ENCODE results near the gene ADPRHL1.

Gene ADPRHL1

DNA sequence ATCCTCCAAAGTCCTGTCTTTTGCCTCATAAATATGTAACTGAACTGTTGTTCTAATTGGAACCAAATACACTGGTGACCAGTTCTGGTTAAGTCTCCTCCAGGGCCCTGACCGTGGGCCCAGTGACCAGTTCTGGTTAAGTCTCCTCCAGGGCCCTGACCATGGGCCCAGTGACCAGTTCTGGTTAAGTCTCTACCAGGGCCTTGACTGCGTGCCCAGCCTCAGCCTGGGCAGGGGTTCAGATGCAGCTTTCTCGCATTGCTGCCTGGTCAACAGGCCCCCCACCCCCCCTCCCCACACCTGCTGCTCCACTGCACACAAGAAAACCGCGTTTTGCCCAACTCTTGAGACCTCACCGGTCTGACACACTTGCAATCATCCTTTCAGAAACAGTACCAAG is 85.5 kb downstream of the ADPRHL1 start:
- no peak overlapping the region for H3K4me2 ChIP-seq (ENCODE audit: low read length)
- H3K27me3 ChIP-seq (ENCODE audit: insufficient read depth, low read length) = peaks cover 9% of the 10 kb centered on the region; the same call in 1 of the 2 replicates
- no peaks in the 10 kb centered on the region for H4K20me1 ChIP-seq (ENCODE audit: insufficient read depth, low read length)
- no peaks in the 10 kb centered on the region for H3K4me1 ChIP-seq (ENCODE audit: insufficient read depth, low read length, severe bottlenecking)
- no peaks in the 10 kb centered on the region for H3K36me3 ChIP-seq (ENCODE audit: insufficient read depth, low read length)
- no peak overlapping the region for H3K4me3 ChIP-seq (ENCODE audit: low read depth, low read length, poor library complexity, severe bottlenecking)
- no peak overlapping the region for H2AFZ ChIP-seq (ENCODE audit: low read length)
- H3K9ac ChIP-seq (ENCODE audit: low read length) = no peak overlapping the region
- H3K79me2 ChIP-seq (ENCODE audit: insufficient read depth, low read length) = no peaks in the 10 kb centered on the region
- no peak overlapping the region for H3K27ac ChIP-seq (ENCODE audit: low read depth, low read length, poor library complexity, severe bottlenecking)
- TF ChIP-seq, protein P1, sequence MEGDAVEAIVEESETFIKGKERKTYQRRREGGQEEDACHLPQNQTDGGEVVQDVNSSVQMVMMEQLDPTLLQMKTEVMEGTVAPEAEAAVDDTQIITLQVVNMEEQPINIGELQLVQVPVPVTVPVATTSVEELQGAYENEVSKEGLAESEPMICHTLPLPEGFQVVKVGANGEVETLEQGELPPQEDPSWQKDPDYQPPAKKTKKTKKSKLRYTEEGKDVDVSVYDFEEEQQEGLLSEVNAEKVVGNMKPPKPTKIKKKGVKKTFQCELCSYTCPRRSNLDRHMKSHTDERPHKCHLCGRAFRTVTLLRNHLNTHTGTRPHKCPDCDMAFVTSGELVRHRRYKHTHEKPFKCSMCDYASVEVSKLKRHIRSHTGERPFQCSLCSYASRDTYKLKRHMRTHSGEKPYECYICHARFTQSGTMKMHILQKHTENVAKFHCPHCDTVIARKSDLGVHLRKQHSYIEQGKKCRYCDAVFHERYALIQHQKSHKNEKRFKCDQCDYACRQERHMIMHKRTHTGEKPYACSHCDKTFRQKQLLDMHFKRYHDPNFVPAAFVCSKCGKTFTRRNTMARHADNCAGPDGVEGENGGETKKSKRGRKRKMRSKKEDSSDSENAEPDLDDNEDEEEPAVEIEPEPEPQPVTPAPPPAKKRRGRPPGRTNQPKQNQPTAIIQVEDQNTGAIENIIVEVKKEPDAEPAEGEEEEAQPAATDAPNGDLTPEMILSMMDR (IDR thresholded peaks at IDR 0.05; ENCODE audit: low read length) = no peak
- TF ChIP-seq EZH2 (IDR thresholded peaks at IDR 0.05; ENCODE audit: borderline replicate concordance, low read length) = no peak
- no peaks in the 10 kb centered on the region for H3F3A ChIP-seq (ENCODE audit: insufficient read depth, low read length)
- H3K9me3 ChIP-seq (ENCODE audit: low read length) = no peaks in the 10 kb centered on the region
- no peaks in the 10 kb centered on the region for H3K9me2 ChIP-seq (ENCODE audit: low read depth, low read length)

DNA sequence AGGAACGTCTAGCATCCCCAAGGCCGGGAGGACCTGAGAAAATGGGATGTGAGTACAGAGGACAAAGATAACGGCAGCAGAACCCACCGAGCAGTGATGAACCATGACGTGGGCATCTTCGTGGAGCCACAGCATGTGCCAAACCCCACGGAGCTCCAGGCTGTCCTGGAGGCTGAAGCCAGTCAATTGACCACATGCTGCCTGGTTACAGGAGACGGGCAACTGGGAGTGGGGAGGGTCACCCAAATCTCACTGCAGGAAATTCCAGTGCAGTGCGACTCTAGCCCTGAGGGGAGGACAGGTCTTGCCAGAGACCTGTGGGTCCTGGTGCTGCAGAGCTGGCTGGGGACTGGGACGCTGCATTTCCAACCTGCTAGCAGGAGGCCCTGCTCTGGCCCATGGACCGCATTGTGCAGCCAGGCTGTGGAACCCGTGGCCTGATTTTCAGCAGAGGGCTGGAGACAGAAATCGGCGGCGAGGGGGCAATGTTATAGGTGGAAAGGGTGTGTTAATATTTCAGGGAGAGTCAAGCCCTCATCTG is 86.2 kb downstream of the ADPRHL1 start:
- TF ChIP-seq, protein P1 (IDR thresholded peaks at IDR 0.05; ENCODE audit: low read length) = no peak
- no peak for TF ChIP-seq EZH2 (IDR thresholded peaks at IDR 0.05; ENCODE audit: borderline replicate concordance, low read length)
- no peaks in the 10 kb centered on the region for H3K36me3 ChIP-seq (ENCODE audit: insufficient read depth, low read length)
- no peaks in the 10 kb centered on the region for H3K4me1 ChIP-seq (ENCODE audit: insufficient read depth, low read length, severe bottlenecking)
- no peak overlapping the region for H3K27ac ChIP-seq (ENCODE audit: low read depth, low read length, poor library complexity, severe bottlenecking)
- no peaks in the 10 kb centered on the region for H3K9me3 ChIP-seq (ENCODE audit: low read length)
- H3K9ac ChIP-seq (ENCODE audit: low read length) = no peak overlapping the region
- H3K79me2 ChIP-seq (ENCODE audit: insufficient read depth, low read length) = no peaks in the 10 kb centered on the region
- no peaks in the 10 kb centered on the region for H3F3A ChIP-seq (ENCODE audit: insufficient read depth, low read length)
- H3K27me3 ChIP-seq (ENCODE audit: insufficient read depth, low read length) = peaks cover 9% of the 10 kb centered on the region; the same call in 1 of the 2 replicates
- H4K20me1 ChIP-seq (ENCODE audit: insufficient read depth, low read length) = no peaks in the 10 kb centered on the region
- no peak overlapping the region for H3K4me2 ChIP-seq (ENCODE audit: low read length)
- H3K4me3 ChIP-seq (ENCODE audit: low read depth, low read length, poor library complexity, severe bottlenecking) = no peak overlapping the region
- no peaks in the 10 kb centered on the region for H3K9me2 ChIP-seq (ENCODE audit: low read depth, low read length)
- no peak overlapping the region for H2AFZ ChIP-seq (ENCODE audit: low read length)

- no peak overlapping the region for H2AFZ ChIP-seq (ENCODE audit: low read length)
- H3K27ac ChIP-seq (ENCODE audit: low read depth, low read length, poor library complexity, severe bottlenecking) = no peak overlapping the region
- H3K4me1 ChIP-seq (ENCODE audit: insufficient read depth, low read length, severe bottlenecking) = no peaks in the 10 kb centered on the region
- no peak overlapping the region for H3K9ac ChIP-seq (ENCODE audit: low read length)
- TF ChIP-seq EZH2 (IDR thresholded peaks at IDR 0.05; ENCODE audit: borderline replicate concordance, low read length) = no peak
- TF ChIP-seq, protein P1 (IDR thresholded peaks at IDR 0.05; ENCODE audit: low read length) = no peak
- no peaks in the 10 kb centered on the region for H3F3A ChIP-seq (ENCODE audit: insufficient read depth, low read length)
- H4K20me1 ChIP-seq (ENCODE audit: insufficient read depth, low read length) = no peaks in the 10 kb centered on the region
- H3K9me2 ChIP-seq (ENCODE audit: low read depth, low read length) = no peaks in the 10 kb centered on the region
- no peak overlapping the region for H3K4me3 ChIP-seq (ENCODE audit: low read depth, low read length, poor library complexity, severe bottlenecking)
- H3K36me3 ChIP-seq (ENCODE audit: insufficient read depth, low read length) = no peaks in the 10 kb centered on the region
- no peaks in the 10 kb centered on the region for H3K9me3 ChIP-seq (ENCODE audit: low read length)
- H3K79me2 ChIP-seq (ENCODE audit: insufficient read depth, low read length) = no peaks in the 10 kb centered on the region
- peaks cover 9% of the 10 kb centered on the region; the same call in 1 of the 2 replicates for H3K27me3 ChIP-seq (ENCODE audit: insufficient read depth, low read length)
- no peak overlapping the region for H3K4me2 ChIP-seq (ENCODE audit: low read length)
Observed at GRCh38 chr13:113365971-113366588, 87.2 kb downstream of the ADPRHL1 start.
